HuH-7 (cell line): ENCODE results near the gene ERCC3.

ENCODE experiments used
- DNase-seq: peaks from one replicate; pipeline ENCODE4 v3.0.0; 2011; ENCODE audit warnings: low spot score

Gene ERCC3

GRCh38 chr2:127293748-127294562 lies at the start of gene ERCC3:
ERCC3 (minus strand) TSS chr2:127294144; CDS start chr2:127294081, 63 bp downstream.
- peak; percentile 90 for DNase-seq

- peak; percentile 15 for DNase-seq
Observed at GRCh38 chr2:127343277-127343676, 49.3 kb upstream of the ERCC3 start.

- DNase-seq, result no peak
Observed at GRCh38 chr2:127342101-127342500, 48.2 kb upstream of the ERCC3 start.

- DNase-seq, result no peak
Observed at GRCh38 chr2:127332335-127332734, 38.4 kb upstream of the ERCC3 start.

- no peak for DNase-seq
Observed at GRCh38 chr2:127330753-127331152, 36.8 kb upstream of the ERCC3 start.

GRCh38 chr2:127326289-127326945 lies 32.5 kb upstream of the ERCC3 start:
- no peak for DNase-seq

- DNase-seq, result peak; percentile 17
Observed at GRCh38 chr2:127324635-127325034, 30.7 kb upstream of the ERCC3 start.

- DNase-seq, result no peak
Observed at GRCh38 chr2:127321303-127321702, 27.4 kb upstream of the ERCC3 start.

GRCh38 chr2:127320586-127321275 lies 26.8 kb upstream of the ERCC3 start:
- no peak for DNase-seq

- no peak for DNase-seq
Observed at GRCh38 chr2:127320067-127320466, 26.1 kb upstream of the ERCC3 start.

GRCh38 chr2:127314193-127314988 lies 20.4 kb upstream of the ERCC3 start:
- DNase-seq, result no peak

GRCh38 chr2:127313406-127313805 lies 19.5 kb upstream of the ERCC3 start:
- no peak for DNase-seq

- no peak for DNase-seq
Observed at GRCh38 chr2:127310980-127311379, 17.0 kb upstream of the ERCC3 start.

GRCh38 chr2:127309468-127309867 lies 15.5 kb upstream of the ERCC3 start:
- DNase-seq, result no peak

GRCh38 chr2:127308586-127309138 lies 14.7 kb upstream of the ERCC3 start:
- no peak for DNase-seq

- no peak for DNase-seq
Observed at GRCh38 chr2:127305990-127306585, 12.1 kb upstream of the ERCC3 start.

GRCh38 chr2:127302168-127302567 lies 8.2 kb upstream of the ERCC3 start:
- no peak for DNase-seq

GRCh38 chr2:127293386-127293747 lies 577 bp downstream of the ERCC3 start:
- DNase-seq, result no peak

- DNase-seq, result no peak
Observed at GRCh38 chr2:127288274-127288673, 5.7 kb downstream of the ERCC3 start.

- DNase-seq, result no peak
Observed at GRCh38 chr2:127283275-127283674, 10.7 kb downstream of the ERCC3 start.

GRCh38 chr2:127280693-127281092 lies 13.3 kb downstream of the ERCC3 start:
- DNase-seq, result no peak
